ENCODE data around the gene MROH2B. TPM values are rescaled to one million over a fixed set of nuclear protein-coding genes. Genes with fewer than 3 reads are reported as not detected.

MROH2B gene
- not detected in 2 replicates for total RNA-seq

DNA sequence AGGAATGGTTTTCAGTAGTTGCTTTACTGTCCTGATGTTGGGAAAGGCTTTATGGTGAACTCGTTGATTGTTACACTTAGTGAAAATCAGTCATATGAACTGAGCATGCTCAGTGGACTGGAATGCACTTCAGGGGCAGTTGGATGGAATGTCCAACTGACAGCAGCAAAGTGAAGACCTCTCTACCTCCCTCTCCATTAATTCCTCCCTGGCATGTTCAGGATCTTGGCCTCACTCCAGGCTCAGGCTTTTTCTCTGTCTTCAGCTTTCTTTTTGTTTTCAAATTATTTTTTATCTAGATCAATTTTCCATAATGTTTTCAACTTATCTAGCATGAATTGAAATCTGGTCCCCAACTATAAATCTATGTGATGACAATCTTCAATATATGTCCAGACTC lies at the start of gene MROH2B:
Gene MROH2B, minus strand, starts transcription at position 101 of the 400 bp plus-strand sequence. CDS start 490 bp downstream, outside the sequence.
- no peak for DNase-seq (ENCODE audit: low read depth)

DNA sequence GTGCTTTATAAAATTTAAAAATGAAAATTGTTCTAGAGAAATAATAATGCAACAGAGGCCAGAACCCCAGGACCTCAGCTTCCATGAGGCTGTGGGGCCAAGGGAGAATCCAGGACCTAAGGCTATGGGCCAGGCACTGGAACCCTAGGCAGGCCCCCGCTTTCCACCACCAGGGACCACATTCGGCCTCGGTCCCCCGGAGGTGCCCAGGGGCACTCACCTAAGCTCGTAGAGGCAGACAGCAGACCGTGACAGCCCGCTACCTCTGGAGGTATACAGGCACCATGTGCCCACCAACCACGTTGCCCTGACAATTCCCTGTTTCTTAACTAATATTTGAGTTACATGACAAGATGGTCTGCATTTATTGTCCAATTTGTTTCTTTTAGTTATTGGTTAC lies 49.5 kb upstream of the MROH2B start:
- no peak for DNase-seq (ENCODE audit: low read depth)

DNA sequence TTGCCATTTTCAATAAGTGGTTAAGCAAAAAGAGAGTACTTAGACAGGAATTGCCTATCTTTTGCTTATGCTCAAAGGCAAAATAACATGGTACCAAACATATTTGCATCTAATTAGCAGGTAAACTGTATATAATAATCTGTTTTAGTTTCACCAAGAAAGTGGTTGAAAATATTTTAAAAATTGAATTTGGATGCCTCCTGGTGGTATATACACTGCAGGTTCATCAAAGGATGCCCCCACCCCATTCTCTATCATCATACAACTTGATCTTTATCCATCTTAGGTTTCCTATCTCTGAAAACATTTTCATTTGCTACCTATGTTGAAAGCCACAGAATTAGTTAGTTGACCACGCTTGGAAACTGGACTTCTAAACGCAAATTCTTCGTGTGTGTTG lies 47.0 kb upstream of the MROH2B start:
- no peak for DNase-seq (ENCODE audit: low read depth)

DNA sequence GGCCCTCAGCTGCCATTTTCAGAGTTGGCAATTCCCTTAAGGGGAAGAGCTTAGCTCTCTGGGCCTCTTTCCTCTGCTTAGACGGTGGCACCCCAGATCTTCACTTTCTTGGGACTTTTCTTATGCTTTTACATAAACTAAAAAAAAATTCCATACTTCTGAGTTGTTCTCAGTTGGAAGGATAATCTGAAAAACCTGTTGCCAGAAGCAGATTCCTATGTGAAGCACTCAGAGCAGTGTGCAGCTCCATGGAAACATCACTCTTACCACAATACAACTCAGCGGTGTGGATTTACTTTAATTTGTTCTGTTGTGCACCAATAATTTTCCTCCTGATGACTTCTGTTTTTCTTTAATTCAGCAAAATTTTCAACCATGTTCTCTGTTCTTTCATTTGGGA lies 44.1 kb upstream of the MROH2B start:
- peak; percentile 1 for DNase-seq (ENCODE audit: low read depth)

DNA sequence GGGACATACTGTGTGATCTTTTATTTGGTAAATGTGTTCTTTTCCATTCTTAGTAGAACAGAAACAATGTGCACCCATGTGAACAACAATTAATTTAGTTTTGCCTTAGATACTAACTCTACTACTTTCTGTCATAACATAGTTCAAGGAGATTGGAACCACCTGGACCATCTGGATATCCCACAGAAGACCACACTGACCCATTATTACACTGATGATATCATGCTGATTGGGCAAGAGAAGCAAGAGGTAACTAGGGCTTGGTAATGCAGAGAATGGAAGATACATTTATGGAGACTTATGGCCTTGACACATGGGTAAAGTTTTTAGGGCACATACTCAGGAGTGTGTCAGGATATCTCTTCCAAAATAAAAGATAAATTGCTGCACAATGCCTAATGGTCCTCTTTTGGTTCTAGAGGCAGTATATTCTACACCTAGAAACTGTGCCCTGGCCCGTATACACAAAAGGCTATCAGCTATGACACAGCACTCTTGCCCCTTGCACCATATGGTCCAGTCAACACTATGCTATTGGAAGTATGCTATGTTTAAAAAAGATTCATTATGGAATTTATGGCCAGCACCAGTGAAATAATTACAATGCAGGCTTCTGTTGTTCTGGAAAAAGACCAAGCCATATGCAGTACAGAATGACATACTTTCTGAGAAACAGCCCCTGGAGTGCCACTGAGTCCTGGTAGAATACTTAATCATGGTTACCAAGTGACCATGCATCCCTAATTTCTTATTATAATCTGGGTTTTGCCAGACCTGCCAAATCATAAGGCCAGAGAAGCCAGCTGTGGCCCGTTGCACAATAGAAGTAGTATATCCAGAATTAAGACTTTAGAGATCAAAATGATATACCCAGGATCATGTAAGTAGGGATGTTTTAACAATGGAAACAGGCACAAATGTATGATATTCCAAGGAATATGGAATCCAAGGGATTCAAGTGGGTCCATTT lies 41.6 kb upstream of the MROH2B start:
- DNase-seq (ENCODE audit: low read depth) = no peak

DNA sequence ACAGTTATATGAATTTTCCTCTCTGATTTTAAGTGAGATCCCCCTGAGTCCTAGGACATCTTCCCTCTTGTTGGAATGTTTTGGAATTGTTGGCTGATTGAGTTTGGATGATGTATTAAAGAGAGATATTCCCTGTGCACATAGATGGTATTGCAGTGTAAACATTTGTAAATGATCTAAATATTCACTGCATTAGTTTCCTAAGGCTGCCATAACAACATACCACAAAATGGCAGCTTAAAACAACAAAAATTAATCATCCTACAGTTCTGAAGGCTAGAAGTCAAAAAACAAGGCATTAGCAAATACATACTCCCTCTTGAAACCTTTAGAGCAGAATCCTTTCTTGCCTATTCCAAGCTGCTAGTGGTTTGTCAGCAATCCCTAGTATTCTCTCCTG lies 38.0 kb upstream of the MROH2B start:
- DNase-seq (ENCODE audit: low read depth) = no peak

DNA sequence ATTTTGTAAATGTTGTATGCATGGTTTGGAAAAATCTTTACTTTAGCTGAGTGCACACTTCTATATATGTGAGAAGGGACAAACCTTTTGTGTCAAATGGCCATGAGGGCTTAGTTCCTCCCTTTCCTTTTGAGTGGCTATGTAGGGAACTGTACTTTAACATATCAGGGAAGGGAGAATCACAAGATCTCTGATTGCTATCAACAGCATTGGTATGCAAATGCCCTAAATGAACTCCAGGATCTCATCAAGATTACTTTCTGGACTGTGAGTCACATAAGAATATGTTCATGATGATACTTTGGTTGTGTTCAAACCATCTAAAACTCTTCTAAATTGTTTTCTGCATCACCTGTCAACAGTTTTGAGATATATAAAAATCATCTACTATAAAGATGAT lies 31.2 kb upstream of the MROH2B start:
- DNase-seq (ENCODE audit: low read depth) = no peak

DNA sequence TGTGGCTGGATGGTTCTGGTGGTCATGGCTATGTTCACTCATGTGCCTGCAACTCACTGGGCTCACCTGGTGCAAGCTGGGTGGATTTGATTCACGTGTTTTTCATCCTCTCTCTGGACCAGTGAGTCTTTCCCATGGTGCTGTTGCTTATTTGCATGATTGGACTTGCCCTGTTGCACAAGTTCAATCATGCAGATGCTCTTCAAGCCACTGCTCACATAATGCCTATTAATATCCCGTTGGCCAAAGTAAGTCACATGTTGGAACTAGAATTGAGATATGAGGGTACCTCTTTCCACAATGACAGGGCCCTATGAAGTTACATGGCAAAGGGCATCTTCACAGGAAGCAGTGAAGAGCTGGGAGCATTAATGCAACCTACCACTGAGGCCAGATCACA lies 26.5 kb upstream of the MROH2B start:
- DNase-seq (ENCODE audit: low read depth) = no peak

DNA sequence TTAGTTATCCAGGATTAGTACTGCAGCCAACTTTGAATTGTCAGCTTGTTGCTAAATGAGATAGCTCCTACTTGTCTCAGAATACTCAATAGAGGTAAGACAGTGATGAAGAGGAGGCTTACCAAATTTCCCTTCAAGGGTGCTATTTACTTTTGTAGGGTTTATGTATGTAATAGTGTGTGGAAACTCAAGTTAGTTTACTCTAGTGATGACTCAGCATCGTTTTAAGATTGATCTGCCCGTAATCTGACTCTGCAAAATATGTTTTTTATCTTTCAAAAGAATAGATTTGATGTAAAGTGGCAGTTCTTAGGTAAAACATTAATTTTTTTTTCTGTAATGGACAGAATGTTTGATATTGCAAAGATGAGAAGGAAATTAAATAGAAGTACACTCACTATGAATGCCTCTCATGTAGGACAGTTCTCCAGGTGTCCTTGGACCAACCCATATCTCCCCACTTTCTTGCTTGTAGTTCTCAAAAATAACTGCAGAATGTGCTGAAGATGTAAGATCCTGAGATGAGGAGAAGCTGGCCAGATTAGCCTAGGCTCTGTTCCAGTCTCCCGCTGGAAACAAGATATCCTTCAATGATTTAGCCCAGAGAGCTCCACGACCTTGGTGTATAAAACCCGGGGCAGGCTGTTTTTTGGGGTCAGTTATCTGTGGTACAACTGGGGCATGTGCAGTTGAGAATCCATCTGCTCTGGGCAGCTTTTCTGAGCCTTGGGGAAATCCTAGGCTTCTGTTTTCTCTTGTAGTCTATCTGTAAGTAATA lies 24.4 kb upstream of the MROH2B start:
- no peak for DNase-seq (ENCODE audit: low read depth)

DNA sequence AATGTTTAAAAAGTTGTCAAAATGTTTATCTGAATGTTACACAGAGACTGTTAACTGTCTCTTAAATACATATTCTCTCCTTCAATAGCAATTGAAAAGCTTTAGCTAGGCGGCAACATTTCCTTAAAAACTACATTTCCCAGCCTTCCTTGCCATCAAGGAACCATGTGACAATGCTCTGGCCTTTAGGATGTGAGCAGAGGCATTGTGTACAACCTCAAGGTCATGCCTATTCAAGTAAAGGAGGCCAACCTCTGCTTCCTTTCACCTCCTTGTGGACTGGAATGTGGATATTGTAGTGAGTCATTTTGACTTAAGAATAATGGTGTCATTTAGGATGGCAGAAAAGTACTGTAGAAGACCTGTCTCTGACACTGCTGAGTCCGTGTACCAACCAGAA lies 23.7 kb upstream of the MROH2B start:
- DNase-seq (ENCODE audit: low read depth) = peak; percentile 6

DNA sequence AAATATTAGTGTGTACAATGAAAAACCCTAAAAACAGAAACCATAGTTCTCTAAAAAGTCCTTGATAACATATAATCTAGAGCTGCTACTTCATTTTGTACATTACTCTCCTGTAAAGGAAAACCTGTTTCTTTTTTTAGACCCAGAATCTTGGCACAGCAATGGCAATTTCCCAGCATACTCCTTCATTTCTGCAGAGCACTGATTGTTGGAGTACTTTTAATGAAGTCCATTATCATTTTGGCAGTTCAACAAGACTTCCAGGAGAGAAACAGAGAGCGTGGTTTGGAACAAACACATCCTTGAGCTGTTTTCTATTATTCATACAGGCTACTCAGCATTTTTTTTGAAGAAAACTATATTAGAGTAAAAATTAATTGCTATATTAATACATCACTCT lies 22.7 kb upstream of the MROH2B start:
- no peak for DNase-seq (ENCODE audit: low read depth)

DNA sequence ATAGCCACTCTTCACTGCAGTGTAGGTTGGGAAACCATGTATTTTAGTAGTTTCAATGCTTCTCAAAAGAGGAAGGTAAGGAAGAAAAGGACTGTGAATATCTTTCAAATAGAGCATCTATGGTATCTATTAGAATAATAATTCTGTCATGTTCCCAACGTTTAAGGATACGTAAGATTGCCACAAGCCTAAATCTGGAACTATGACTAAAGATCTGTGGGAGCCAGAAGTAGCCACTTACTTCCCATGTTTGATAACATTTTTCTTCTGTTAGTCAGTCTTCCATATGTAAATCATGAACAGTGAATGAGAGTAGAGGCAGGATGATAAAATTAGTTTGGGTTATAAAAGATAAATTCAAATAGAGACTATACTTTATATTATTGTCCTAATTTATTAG lies 16.3 kb upstream of the MROH2B start:
- no peak for DNase-seq (ENCODE audit: low read depth)

DNA sequence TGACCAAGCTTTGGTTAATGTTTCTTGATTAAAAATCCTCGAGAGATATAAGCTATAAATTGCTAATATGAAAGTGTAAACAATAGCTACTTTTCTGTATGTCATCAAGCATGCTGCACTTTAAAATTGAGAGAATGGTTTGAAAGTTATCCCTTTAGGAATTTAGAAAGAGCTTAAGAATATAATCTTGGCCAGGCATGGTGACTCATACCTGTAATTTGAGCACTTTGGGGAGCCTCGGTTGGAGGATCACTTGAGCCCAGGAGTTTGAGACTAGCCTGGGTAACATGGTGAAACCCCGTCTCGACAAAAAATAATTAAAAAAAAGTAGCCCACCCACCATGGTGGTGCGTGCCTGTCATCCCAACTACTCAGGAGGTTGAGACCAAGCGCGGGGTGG lies 12.2 kb upstream of the MROH2B start:
- no peak for DNase-seq (ENCODE audit: low read depth)

DNA sequence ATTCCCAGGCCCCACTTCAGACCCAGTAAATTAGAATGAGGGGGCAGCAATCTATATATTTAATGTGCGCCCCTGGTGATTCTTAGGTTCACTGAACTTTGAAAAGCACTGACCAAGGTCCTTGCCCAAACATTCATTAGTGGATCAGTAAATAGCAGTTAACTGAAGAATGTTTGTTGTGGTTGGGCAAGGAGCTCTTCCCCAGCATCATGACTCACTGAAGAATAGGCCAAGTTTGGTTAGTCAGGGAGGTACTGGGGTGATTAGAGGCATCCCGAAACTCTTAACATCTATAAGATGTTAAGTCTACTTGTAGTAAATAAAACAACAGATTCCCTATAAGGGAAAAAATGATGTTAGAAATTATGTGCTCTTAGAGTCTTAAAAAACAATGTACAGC lies 833 bp upstream of the MROH2B start:
- DNase-seq (ENCODE audit: low read depth) = peak; percentile 15

DNA sequence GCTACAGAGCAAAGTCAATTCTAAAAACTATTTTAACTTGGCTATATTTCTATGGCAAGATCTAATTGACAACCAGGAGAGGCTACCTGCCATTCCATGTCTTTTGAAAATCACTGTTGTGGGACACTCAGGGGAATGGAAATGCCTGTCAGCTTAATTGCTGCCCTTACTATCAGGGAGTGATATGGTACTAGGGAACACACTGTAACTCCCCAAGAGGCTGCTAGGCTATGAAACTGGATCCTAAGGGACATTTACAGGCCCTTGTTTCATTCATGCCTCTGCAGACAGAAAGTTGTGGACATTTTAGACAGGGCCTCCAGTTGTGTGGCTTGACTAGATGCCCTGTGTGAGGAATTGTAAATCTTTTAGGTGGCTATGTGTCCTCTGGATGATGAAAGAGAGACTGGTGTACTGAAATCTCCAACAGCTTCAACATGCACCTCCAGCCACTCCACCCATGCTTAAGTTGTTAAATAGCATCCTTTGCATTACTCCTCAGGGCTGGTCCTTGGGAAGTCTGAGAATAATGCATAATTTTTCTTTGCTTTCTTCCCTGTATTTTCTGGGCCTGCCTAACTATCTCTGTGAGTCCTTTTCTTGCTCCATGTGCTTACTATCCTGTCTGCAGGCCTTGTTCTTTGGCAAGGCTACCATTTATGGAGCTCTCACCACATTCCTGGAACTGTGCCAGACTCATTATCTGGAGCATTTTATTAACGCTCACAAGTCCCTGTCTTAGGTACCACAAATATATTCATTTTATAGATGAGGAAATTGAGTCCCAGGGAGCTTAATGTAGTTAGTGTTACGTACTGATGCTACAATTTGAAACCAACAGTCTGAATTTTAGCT lies 3.2 kb downstream of the MROH2B start:
- peak; percentile 4 for DNase-seq (ENCODE audit: low read depth)

DNA sequence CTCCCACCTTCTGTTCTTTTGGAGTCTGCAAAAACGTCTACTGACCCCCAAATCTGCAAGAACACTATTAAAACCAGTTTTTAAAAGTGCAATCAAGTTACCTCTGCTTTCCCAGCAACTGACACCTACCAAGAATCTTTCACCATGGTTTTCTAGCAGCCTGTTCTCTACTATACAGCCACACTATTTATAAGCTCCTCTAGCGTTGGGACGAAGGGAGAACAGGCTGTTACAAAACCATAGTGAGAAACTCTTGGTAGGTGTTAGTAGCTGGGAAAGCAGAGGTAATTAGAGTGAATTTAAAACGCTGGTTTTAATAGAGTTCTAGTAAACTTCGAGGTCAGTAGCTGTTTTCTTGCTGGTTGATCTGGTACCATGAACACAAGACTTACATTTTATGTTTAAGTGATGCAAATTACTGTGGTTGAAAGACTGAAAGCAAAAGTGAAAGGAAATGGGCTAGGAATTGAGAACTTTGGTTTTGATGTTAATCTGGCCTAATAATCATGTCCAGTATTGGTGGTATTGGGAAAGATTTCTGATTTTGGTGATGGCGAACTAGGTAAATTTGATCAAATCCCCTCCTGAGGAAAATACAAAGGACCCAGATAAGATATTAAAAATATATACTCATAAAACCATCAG lies 5.3 kb downstream of the MROH2B start:
- no peak for DNase-seq (ENCODE audit: low read depth)

DNA sequence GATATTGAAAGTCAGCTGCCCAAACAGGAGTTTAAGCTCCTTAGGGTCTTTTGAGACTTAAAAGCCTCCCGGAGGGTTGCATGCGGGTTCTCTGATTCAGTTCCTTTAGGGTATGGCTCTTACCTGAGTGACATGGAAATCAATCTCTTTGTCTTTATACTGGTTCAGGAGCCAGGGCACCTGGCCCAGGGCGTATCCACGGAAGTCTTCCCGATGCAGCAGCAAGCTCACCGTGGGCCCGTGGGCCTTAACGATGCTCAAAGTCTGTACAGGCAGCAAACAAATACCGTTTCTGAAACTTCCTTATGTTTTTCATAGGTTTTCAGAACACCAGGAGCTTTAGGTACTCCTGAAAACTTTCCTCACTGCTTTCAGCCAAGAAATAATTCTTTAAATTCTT lies 13.2 kb downstream of the MROH2B start:
- no peak for DNase-seq (ENCODE audit: low read depth)

DNA sequence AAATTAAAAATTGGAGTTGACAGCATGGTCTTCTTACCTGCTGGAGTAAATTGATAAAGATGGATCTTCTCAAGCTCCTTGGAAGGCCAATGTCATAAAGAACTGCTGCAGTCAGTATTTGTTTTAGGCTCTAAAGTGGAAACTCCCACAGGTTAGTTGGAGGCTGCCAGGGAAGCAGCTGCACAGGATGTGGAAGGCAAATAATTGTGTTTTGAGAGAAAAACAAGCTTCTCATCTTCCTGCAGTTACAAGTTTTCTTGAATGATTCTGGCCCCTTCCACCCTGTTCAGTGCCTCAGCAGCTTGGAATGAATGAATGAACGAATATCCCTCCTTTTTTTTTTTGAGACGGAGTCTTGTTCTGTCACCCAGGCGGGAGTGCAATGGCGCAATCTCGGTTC lies 13.9 kb downstream of the MROH2B start:
- DNase-seq (ENCODE audit: low read depth) = no peak

DNA sequence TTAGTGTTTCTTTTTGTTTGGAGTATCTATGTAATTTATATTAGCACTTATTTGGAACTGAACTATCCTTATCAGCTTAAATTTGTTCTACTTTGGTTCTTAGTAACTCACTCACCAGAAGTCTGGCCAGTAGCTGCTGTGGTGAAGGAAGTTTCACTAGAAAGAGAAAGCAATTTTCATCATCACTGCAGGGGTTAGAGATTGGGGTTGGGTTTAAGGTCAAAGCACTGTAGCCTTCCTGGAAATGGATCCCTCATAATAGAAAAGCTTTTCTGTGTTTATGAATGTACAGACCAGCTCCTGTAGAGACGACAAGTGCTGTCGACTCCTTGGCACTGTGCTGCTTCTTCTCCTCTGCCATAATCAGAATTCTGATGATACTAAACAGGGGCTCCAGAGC lies 22.2 kb downstream of the MROH2B start:
- DNase-seq (ENCODE audit: low read depth) = no peak

DNA sequence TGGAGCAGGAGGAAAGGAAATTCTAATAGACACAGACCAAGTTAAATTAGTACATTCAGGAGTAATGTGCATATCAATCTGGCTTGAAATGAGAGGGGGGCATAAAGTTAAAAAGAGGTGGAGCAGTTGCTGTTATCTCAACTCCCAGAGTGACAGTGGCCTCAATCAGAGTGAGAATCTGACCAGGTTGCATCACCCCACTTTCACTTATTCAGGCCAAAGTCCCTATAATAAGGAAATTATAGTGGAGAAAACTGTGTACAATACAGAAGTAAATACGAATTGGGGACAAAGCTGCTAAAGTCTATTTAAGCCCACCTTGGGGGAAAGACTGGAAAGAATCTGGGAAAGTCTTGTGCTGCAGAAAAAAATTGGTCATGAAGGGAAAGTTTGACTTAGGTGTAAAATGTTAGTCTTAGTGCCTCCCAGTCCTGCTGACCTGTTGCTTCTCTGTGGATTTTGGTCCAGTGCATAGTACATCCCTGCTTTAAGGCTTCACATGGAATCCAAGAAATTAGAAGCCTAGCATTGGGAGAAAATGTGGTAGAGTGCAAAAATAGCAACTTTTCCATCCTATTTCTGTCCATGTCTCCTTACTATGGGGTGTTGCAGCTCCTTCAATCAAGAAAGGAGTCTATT lies 27.9 kb downstream of the MROH2B start:
- no peak for DNase-seq (ENCODE audit: low read depth)

DNA sequence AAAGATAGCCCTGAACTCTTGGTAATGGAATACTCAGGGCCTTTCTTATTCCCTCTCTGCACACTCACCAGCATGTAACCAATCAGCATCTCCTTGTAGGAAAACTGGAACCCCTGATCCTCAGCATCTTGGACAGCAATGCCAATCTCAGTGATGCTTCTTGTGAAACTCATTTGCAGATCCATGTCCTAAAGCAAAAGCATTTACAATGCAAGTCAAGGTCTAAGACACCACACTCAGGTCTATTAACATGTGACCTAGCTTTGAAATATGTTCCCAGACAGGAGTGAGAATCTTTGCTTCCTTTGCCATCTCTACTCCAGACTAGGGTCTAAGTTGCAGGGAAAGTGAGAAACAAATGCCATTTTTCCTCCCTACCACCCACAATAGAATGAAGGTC lies 38.2 kb downstream of the MROH2B start:
- no peak for DNase-seq (ENCODE audit: low read depth)
